Measurements from ENCODE around the gene ARHGEF37. TPM values are rescaled to one million over a fixed set of nuclear protein-coding genes. Genes with fewer than 3 reads are reported as not detected.

Gene ARHGEF37, protein sequence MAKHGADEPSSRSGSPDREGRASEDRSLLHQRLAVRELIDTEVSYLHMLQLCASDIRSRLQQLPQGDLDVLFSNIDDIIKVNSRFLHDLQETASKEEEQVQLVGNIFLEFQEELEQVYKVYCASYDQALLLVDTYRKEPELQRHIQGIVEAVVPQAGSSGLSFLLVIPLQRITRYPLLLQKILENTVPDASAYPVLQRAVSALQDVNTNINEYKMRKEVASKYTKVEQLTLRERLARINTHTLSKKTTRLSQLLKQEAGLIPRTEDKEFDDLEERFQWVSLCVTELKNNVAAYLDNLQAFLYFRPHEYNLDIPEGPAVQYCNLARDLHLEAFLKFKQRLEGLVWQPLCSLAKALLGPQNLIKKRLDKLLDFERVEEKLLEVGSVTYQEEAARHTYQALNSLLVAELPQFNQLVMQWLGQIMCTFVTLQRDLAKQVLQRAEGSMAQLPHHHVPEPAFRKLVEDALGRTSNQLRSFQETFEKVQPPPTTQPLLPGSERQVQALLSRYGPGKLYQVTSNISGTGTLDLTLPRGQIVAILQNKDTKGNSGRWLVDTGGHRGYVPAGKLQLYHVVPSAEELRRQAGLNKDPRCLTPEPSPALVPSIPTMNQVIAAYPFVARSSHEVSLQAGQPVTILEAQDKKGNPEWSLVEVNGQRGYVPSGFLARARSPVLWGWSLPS
- total RNA-seq, result 11.4 and 14.7 TPM in 2 replicates

DNA sequence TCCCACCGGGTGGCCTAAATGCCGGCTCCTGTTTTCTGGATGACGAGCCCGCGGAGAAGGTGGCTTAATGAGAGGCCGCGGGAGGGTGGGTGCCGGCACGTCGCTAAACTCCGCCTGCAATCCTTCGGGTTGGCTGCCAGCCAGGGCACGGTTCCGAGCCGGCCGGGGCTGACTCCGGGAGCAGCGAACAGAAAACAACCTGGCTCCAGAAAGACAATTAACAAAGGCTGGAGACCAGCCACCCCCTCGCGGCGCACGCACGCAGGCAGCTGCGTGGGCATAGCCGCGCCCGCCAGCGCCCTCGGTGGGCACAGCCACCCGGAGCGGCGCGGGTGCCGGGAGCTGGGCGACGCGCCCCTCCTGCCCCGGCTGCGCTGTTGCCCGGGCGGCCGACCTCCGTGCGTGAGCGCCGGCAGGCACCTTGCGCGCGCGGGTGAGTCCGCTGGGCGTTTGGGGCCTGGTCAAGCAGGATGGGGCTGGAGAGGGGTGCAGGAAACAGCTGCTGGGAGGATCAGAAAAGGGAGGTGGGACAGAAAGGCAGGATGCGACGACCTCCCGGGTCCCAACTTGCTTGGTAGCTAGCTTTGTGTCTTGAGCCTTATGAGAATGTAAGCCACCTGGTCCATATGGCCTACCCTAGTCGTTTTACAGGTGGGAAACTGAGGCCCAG, at the start of gene ARHGEF37:
TSS of gene ARHGEF37 (plus strand) at position 307 of the 670 bp plus-strand sequence. CDS start 16,272 bp downstream, outside the sequence.

DNA sequence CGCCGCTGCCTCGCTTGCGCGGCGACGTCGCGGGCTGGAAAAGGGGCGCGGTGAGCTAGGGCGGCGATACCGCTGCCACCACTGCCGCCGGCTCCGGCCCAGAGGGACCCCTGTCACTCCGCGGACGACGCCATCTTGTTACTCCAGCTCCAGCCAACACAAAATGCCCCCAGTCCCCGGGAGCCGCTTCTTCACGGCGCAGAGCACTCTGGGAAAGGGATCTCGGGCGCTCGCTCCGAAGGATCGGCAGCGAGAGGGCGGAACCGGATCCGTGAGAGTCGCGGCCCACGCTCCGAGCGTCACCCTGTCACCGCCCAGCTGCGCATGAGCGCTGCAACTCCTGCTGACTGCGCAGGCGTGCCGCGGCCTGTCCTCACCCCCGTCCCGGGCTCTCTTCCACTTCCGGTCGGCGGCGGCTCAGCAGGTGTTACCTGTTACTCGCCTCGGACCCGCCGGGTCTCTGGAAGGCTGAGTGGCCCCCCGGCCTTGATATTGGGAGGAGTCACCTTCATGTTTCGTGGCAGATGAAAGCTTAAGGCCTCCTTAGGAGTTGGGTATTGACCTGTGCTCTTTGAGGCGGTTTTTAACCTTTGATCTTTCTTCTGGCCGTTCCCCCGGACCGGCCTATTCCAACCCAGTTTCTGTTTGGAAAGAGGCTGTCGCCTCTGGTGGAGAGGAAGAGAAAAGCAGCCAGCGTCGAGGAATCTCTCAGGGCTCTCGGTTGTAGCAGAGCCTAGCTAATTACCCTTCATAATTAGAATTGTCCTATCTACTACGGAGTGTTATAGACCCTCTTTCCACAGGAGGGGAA, 29.9 kb upstream of the ARHGEF37 start, which contains the start of gene CSNK1A1:
TSS of gene CSNK1A1 (minus strand) at position 213 of the 811 bp plus-strand sequence. CDS start 475 bp downstream, outside the sequence.

Other genes starting within 250 kb of the ARHGEF37 start
- 14.7 and 16.4 TPM in 2 replicates for gene GRPEL2, start 236.0 kb upstream of the ARHGEF37 start, total RNA-seq
- gene PCYOX1L, start 223.5 kb upstream of the ARHGEF37 start, total RNA-seq, result 14.7 and 15.0 TPM in 2 replicates
- 0.63 TPM in 1 of 2 replicates, not detected in the other for gene IL17B, start 202.2 kb upstream of the ARHGEF37 start, total RNA-seq
- 245 and 297 TPM in 2 replicates for gene CSNK1A1, start 30.1 kb upstream of the ARHGEF37 start, total RNA-seq
- 2.8 and 3.2 TPM in 2 replicates for gene PPARGC1B, start 148.8 kb downstream of the ARHGEF37 start, total RNA-seq

Measured in airway epithelial cell (primary cell).